Measurements from ENCODE around the gene PLIN1.

PLIN1 gene

GRCh38 chr15:89671687-89672086, 7.5 kb downstream of the PLIN1 start:
- no peak for DNase-seq

GRCh38 chr15:89670971-89671560, 8.1 kb downstream of the PLIN1 start:
- no peak for DNase-seq

DNA sequence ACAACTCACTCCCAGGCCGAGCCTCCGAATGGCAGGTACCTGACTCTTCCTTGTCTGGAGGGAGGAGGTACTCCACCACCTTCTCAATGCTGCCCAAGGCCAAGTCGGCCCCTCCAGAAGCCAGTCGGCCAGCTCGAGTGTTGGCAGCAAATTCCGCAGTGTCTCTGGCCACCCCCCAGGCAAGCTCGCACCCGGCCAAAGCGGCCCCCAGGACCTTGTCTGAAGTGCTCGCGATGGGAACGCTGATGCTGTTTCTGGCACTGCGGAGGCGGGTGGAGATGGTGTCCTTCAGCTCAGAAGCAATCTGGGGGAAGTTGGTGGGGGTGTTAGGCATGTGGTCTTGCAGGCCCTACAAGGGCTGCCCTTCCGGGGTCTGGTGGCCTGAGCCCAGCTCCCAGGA, 9.2 kb downstream of the PLIN1 start:
- no peak for DNase-seq

GRCh38 chr15:89669309-89669865, 9.8 kb downstream of the PLIN1 start:
- DNase-seq: no peak

- DNase-seq: no peak
Observed at GRCh38 chr15:89668171-89668570, 11.0 kb downstream of the PLIN1 start.

- DNase-seq: no peak
Observed at GRCh38 chr15:89667706-89667960, 11.5 kb downstream of the PLIN1 start.

DNA sequence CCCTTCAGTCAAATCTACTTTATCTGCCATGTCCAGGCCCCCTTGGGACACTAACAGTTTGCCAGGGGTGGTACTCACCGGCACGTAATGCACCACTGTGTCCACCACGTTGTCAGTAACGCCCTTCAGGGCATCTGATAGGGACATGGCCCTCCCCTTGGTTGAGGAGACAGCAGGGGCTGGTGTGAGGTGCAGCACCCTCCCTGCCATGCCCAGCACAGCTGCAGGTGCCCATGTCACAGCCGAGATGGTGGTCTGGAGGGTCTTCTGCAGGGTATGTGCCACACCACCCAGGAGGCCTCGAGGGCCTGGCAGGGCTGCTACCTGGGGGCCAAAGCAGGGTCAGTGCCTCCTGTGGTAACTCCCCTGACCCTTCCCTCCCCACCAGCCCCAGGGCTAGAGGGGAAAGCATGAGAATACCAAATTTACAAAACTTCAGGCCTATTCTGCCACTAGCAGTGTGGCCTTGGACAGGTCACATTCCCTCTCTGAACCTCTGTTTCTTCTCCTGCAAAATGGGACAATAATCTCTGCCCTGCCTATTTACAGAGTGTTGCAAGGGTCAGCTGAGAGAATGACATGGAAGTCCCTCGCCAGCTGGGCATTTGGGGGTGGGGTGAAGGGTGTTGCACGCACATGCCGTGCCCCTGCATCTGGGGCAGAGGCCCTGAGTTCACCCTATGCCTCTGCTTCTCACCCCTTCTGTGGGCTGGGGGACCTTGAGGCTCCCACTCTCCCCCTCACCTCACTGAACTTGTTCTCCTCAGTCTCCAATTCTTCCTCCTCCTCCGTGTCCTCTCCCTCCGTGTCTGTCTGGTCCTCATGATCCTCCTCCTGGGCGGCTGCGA, 12.1 kb downstream of the PLIN1 start:
- no peak for DNase-seq

- no peak for DNase-seq
Observed at GRCh38 chr15:89666184-89666857, 12.8 kb downstream of the PLIN1 start.

- no peak for DNase-seq
Observed at GRCh38 chr15:89665449-89666181, 13.6 kb downstream of the PLIN1 start.

GRCh38 chr15:89664441-89665350, 14.5 kb downstream of the PLIN1 start:
- no peak for DNase-seq

GRCh38 chr15:89662893-89663626, 16.1 kb downstream of the PLIN1 start:
- peak; percentile 62 for DNase-seq

DNA sequence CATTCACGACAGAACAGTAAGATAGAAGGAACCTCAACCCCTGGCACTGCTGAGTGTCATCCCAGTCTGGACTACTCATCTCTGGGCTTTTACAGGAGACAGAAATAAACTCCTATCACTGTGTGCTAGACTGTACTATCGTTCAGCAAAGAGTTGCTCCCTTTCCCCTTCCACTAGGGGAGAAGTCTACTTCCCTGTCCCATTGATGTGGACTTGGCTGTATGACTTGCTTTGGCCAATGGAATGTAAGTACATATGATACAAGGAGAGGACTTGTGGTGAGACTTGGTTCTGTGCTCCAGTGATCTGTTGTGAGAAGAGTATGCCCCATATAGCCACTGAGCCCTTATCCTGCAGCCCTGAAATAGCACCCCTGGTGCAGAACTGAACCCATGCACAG, 18.6 kb downstream of the PLIN1 start:
- no peak for DNase-seq

DNA sequence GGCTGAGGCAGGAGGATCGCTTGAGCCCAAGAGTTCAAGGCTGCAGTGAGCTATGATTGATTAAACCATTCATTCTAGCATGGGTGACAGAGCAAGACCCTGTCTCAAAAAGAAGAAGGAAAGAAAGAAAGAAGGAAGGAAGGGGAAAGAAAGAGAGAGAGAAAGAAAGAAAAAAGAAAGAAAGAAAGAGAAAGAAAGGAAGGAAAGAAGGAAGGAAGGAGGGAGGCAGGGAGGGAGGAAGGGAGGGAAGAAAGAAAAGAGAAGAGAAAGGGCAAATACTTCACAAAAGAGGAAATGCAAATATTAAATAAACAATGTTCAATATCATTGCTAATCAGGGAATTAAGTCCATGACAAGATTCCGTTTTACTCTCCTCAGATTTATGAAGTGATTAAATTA, 19.9 kb downstream of the PLIN1 start:
- DNase-seq: no peak

- no peak for DNase-seq
Observed at GRCh38 chr15:89657686-89658200, 21.4 kb downstream of the PLIN1 start.

GRCh38 chr15:89656116-89656815, 22.9 kb downstream of the PLIN1 start:
- no peak for DNase-seq

GRCh38 chr15:89654847-89655805, 24.0 kb downstream of the PLIN1 start, which contains the start of gene KIF7:
Gene KIF7, minus strand, starts transcription at chr15:89655467. Its CDS starts 2,537 bp downstream, at chr15:89652930.
- DNase-seq: peak; percentile 28

DNA sequence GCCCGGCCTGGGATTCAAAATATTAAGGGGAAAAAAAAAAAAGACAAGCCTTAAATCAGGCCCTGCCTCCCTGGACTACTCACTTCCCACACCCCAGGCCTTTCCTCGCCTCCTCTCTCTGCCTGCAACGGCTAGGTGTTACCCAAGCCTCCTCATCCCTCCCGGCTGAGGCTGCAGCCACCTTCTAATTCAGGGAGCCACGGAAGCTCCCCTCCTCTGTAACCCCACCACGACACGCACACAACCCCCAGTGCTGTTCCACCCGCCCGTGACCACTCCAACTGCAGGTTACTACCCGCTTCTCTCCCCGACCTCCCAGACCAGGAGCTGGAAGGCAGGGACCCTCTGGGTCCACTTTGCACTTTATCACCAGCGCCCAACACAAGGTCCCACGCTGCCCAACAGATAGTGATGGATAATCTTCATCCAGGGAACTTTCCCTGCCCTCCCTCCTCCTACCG, 24.8 kb downstream of the PLIN1 start:
- no peak for DNase-seq

GRCh38 chr15:89653578-89653977, 25.6 kb downstream of the PLIN1 start:
- no peak for DNase-seq

GRCh38 chr15:89652666-89653065, 26.5 kb downstream of the PLIN1 start:
- DNase-seq: no peak
